Peyer's patch (tissue), 4 donors: ENCODE data around the gene DOCK4. TPM values are rescaled to one million over a fixed set of nuclear protein-coding genes. Genes with fewer than 3 reads are reported as not detected.

Experiments used
- DNase-seq, 3 donors: peaks; one replicate each; pipeline ENCODE4 v3.0.0-alpha.2; 2017 to 2019
- H3K27ac ChIP-seq, 4 donors: fragments of 200-600 bp; sonication (generic); one replicate each; pipeline ENCODE4 v1.5.1; 2016 to 2019
- H3K27me3 ChIP-seq, 2 donors: fragments of 200-600 bp; sonication (generic); one replicate each; pipeline ENCODE4 v1.5.1; 2019
- H3K36me3 ChIP-seq, 3 donors: fragments of 200-600 bp; sonication (generic); one replicate each; pipeline ENCODE4 v1.5.1; 2016 to 2019
- H3K4me1 ChIP-seq, 4 donors: fragments of 200-600 bp; sonication (generic); one replicate each; pipeline ENCODE4 v1.5.1; 2016 to 2019
- H3K4me3 ChIP-seq, 4 donors: fragments of 200-600 bp; sonication (generic); 1 replicate in 3 of 4; 2 replicates in 1 of 4; pipeline ENCODE4 v1.5.1; 2016 to 2019; ENCODE audit warnings: mild to moderate bottlenecking in 1 of 4
- H3K9me3 ChIP-seq, 4 donors: fragments of 200-600 bp; sonication (generic); one replicate each; pipeline ENCODE4 v1.5.1; 2016 to 2019; ENCODE audit warnings: mild to moderate bottlenecking in 1 of 4
- POLR2A ChIP-seq, 2 donors: fragments of 450-650 bp; IDR thresholded peaks; one replicate each; pipeline ENCODE4 v1.5.1; 2017; ENCODE audit warnings: antibody characterized with exemption in 2 of 2, mild to moderate bottlenecking in 2 of 2, moderate library complexity in 2 of 2
- total RNA-seq, 4 donors: library from RNA; depleted of rRNA; stranded (reverse); fragments of >200 nt; gene quantifications; one replicate each; pipeline ENCODE4 v1.1.0, GENCODE V29; 2016
- TF ChIP-seq, protein P1 (sequence below), 6 experiments: fragments of 450-650 bp in 4 of 6; fragments of 200-600 bp in 2 of 6; sonication (generic) in 1 of 6; IDR thresholded peaks; one replicate each; pipeline ENCODE4 v1.5.1; 2017 to 2019; ENCODE audit warnings: antibody characterized with exemption in 6 of 6, mild to moderate bottlenecking in 3 of 6, moderate library complexity in 1 of 6

Gene DOCK4
- total RNA-seq, 4 donors from 2014 or later = 5.1 to 52.8 (median 15.5) TPM

DNA sequence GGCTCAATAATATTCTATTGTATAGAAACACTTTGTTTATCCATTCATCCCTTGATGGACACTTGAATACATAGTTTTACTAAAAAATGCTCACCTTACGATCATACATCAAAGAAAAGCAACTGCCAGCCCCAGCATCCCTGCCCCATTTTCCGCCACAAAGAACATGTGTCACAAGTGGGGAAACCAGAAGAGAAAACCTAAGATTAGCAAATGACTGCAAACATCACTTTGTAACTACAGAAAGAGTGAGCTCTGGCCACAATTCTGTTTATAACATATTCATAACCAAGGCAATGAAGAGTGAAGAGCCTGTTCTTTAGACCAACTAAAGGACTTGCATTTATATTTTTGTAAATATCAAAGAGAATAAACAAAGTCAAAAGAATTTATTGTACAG is 89.8 kb downstream of the DOCK4 start:
- Histone ChIP-seq H3K4me3 (no peak overlapping the region), H3K4me1 (no peaks in the 10 kb centered on the region), H3K9me3 (no peaks in the 10 kb centered on the region), H3K27ac (no peak overlapping the region), H3K27me3 (no peaks in the 10 kb centered on the region), H3K36me3 (no peaks in the 10 kb centered on the region)
- no peak for DNase-seq
- TF ChIP-seq, protein P1, sequence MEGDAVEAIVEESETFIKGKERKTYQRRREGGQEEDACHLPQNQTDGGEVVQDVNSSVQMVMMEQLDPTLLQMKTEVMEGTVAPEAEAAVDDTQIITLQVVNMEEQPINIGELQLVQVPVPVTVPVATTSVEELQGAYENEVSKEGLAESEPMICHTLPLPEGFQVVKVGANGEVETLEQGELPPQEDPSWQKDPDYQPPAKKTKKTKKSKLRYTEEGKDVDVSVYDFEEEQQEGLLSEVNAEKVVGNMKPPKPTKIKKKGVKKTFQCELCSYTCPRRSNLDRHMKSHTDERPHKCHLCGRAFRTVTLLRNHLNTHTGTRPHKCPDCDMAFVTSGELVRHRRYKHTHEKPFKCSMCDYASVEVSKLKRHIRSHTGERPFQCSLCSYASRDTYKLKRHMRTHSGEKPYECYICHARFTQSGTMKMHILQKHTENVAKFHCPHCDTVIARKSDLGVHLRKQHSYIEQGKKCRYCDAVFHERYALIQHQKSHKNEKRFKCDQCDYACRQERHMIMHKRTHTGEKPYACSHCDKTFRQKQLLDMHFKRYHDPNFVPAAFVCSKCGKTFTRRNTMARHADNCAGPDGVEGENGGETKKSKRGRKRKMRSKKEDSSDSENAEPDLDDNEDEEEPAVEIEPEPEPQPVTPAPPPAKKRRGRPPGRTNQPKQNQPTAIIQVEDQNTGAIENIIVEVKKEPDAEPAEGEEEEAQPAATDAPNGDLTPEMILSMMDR (IDR thresholded peaks at IDR 0.05) = no peak
- no peak for TF ChIP-seq POLR2A (IDR thresholded peaks at IDR 0.05)

DNA sequence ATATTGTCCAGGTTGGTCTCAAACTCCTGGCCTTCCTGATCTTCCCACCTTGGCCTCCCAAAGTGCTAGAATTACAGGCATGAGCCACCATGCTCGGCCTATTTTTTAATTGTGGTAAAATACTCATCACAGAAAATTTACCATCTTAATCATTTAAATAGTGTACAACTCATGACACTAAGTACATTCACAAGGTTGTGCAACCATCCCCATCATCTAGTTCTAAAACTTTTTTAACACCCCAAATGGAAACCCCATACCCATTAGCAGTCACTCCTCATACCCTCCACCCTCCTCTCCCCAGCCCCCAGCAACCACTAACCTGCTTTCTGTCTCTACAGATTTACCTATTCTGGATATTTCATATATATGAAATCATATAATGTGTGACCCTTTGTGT is 90.3 kb downstream of the DOCK4 start:
- Histone ChIP-seq H3K27me3 (no peaks in the 10 kb centered on the region), H3K27ac (no peak overlapping the region), H3K9me3 (no peaks in the 10 kb centered on the region), H3K4me3 (no peak overlapping the region), H3K36me3 (no peaks in the 10 kb centered on the region), H3K4me1 (no peaks in the 10 kb centered on the region)
- no peak for DNase-seq
- TF ChIP-seq, protein P1 (IDR thresholded peaks at IDR 0.05) = no peak
- no peak for TF ChIP-seq POLR2A (IDR thresholded peaks at IDR 0.05)

DNA sequence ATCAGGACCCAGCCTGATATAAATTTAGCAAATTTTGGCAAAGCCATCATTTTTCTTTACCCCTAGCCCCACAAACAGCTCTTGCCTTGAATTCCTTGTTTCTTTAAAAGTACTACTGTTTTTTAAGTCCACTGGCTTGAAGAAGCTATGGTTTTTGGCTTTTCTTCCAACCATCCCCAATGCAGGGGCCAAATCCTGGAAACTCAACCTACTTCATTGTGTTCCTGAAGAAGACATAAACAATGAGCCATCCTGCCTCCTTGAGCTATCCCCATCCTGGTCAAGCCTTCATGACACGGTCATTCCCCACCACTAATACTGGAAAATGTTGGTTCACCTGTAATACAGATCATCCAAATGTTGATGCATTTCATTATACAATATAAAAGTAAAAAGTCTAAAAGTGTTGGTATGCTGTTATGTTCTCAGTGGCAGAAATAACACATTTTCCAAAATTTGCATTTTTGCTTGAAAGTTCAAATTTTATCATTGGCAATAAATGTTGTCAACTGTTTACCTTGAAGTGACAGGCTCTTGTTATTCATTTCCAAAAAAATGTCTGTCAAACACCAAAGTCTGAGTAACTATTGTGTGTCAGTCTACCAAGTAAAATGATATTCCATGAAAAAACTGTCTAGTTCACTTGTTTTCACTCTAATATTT is 92.2 kb downstream of the DOCK4 start:
- Histone ChIP-seq H3K9me3 (no peaks in the 10 kb centered on the region), H3K27ac (no peak overlapping the region), H3K27me3 (no peaks in the 10 kb centered on the region), H3K36me3 (no peaks in the 10 kb centered on the region), H3K4me3 (no peak overlapping the region), H3K4me1 (no peaks in the 10 kb centered on the region)
- no peak for DNase-seq
- TF ChIP-seq, protein P1 (IDR thresholded peaks at IDR 0.05) = no peak
- TF ChIP-seq POLR2A (IDR thresholded peaks at IDR 0.05) = no peak

DNA sequence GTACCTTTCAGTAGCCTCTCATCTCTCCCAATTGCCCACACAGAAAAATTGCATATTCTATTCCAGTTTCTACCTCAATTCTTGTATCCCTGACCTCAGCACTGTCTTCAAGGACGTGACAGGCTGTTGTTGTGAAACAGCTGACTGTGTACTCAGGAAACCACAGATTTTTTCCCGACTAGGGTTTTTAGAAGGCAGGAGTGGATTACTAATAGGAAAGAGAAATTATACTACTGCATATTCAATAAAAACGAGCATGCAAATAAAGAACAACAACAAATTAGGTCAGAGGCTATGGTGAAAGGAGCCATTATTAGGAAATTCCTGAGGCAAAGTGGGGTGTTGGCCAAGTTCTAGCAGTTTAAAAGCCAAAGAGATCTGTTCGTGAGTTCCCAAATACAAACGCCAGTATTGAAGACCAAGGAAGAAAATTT is 93.4 kb downstream of the DOCK4 start:
- no peak for TF ChIP-seq POLR2A (IDR thresholded peaks at IDR 0.05)
- TF ChIP-seq, protein P1 (IDR thresholded peaks at IDR 0.05) = no peak
- Histone ChIP-seq H3K36me3 (no peaks in the 10 kb centered on the region), H3K9me3 (no peaks in the 10 kb centered on the region), H3K4me1 (no peaks in the 10 kb centered on the region), H3K27me3 (no peaks in the 10 kb centered on the region), H3K27ac (peak overlapping the region in 1 of 4 donors; percentile 40), H3K4me3 (no peak overlapping the region)
- no peak for DNase-seq

DNA sequence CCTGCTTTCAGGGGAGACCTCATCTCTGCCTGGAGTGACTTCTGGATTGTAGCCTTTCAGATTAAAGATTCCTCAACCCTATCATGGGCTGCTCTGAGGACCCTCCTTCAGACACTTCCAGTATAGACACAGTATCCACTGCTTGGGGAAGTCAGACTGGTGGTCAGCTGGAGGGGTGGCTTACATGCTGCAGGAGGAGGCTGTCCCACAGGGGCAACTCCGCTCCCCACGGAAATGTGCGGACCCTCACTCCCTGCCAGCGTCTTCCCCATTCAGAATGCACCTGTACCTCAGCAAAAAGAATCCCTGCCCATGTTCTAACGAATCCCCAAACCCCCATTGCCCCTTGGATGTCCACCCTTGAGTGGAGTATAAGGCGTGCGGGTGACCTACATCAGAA is 95.5 kb downstream of the DOCK4 start:
- DNase-seq = no peak
- Histone ChIP-seq H3K9me3 (no peaks in the 10 kb centered on the region), H3K27me3 (no peaks in the 10 kb centered on the region), H3K36me3 (no peaks in the 10 kb centered on the region), H3K4me3 (no peak overlapping the region), H3K27ac (no peak overlapping the region), H3K4me1 (no peaks in the 10 kb centered on the region)
- TF ChIP-seq, protein P1 (IDR thresholded peaks at IDR 0.05) = no peak
- TF ChIP-seq POLR2A (IDR thresholded peaks at IDR 0.05) = no peak
